Suprapubic skin (tissue), 3 donors: Measurements from ENCODE around the gene MDGA2.

Experiments
- CTCF ChIP-seq, 2 donors: fragments of 200-600 bp in 1 of 2; fragments of 450-650 bp in 1 of 2; sonication (generic) in 1 of 2; IDR thresholded peaks; one replicate each; pipeline ENCODE4 v1.5.1; 2016 to 2019; ENCODE audit warnings: antibody characterized with exemption in 2 of 2, mild to moderate bottlenecking in 1 of 2, moderate library complexity in 1 of 2
- EP300 ChIP-seq: sonication (generic); formaldehyde crosslinking; IDR thresholded peaks from one replicate; pipeline ENCODE4 v1.6.1; 2017; ENCODE audit warnings: antibody characterized with exemption

- TF ChIP-seq CTCF (IDR thresholded peaks at IDR 0.05) (no peak), EP300 (no peak)
These were observed 131.9 kb downstream of the MDGA2 start for GRCh38 chr14:47543459-47543858.
